GM20431 (cell line): ENCODE data around the gene FARP2.
"Not testable (repeated sequence)": the region's sequence is repeated elsewhere in the genome, so short reads cannot be mapped to it uniquely, and the experiment has no call there.

Source experiments
- in situ Hi-C: fragments of 300-500 bp; cut with MseI, MboI; formaldehyde crosslinking; loops from one replicate; pipeline ENCODE4 v1.15.0; 2020; ENCODE audit warnings: low sequenced_read_pairs; ENCODE audit not compliant: unreplicated experiment

Gene FARP2

GRCh38 chr2:241359481-241360045 lies 3.5 kb downstream of the FARP2 start:
- in situ Hi-C loops, result no loop called here

DNA sequence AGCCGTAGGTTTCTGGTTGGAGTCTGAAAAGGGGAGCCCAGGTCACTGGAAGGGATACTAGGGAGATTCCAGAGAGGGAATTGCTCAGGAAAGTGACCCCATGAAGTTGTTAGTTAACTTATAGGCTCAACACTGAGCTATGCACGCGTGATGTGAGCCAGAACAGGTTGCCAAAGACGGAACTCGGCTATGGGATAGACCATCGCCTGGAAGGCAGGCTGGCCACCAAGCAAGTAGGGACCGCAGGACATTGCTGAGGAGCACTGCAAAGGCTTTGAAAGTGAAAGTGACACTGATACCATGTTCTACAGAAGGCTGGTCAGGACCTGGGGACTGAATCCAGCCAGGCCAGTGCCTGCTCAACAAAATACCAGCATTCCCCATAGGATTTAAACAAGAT lies 7.3 kb downstream of the FARP2 start:
- in situ Hi-C loops, result no loop called here

GRCh38 chr2:241364781-241365180 lies 8.7 kb downstream of the FARP2 start:
- in situ Hi-C loops, result no loop called here

DNA sequence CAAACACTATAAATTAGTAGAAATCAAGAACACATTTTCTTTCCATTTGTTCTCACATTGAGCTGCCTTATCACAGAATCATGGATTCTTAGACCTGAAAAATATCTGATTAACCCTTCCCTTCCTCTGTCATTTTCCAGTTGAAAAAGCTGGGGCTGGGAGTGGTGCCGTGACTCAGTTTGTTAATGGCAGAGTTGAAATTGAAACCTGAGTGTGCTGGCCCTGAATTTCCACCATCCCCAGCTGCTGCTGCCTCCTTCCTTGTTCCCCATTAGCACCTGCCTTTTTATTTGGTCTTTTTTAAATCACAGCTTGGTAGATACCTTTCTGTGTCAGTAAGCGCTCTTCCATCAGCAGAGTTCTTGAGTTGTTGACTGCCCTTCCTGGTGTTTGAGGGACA lies 10.6 kb downstream of the FARP2 start:
- in situ Hi-C loops, result no loop called here

- in situ Hi-C loops, result no loop called here
Measured at GRCh38 chr2:241368643-241369042, 12.6 kb downstream of the FARP2 start.

GRCh38 chr2:241372361-241372992 lies 16.4 kb downstream of the FARP2 start:
- in situ Hi-C loops, result no loop called here

DNA sequence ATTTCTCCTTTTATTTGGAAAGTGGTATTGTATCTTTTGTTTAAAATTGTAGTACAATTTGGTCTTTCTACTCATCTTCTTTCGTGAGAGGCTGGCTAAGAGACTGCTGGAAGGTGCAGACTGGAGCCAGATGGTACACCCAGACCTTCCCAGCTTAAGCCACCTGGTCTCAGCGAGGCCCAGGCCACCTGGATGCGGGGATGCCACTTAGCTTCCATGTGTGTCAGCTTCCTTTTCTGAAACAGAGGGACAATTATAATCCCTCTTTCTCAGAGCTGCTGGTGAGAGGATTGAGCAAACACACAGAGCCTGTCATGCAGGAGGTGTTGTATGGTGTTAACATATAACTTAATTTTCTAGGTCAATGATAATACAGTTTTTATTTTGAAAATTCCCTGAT lies 17.4 kb downstream of the FARP2 start:
- in situ Hi-C loops, result no loop called here

DNA sequence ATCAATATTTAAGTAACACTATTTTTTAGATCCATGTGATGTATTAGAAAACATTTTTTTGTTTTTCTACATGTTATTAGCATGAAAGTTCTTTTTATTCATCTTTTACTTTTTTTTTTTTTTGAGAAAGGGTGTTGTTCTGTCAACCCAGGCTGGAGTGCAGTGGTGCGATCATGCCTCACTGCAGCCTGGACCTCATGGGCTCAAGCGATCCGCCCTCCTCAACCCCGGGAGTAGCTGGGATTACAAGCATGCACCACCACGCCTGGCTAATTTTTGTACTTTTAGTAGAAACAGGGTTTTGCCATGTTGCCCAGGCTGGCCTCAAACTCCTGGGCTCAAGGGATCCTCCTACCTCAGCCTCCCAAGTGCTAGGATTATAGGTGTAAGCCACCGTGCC lies 17.8 kb downstream of the FARP2 start:
- in situ Hi-C loops, result not testable (repeated sequence)

- in situ Hi-C loops, result no loop called here
Measured at GRCh38 chr2:241375300-241375699, 19.2 kb downstream of the FARP2 start.

DNA sequence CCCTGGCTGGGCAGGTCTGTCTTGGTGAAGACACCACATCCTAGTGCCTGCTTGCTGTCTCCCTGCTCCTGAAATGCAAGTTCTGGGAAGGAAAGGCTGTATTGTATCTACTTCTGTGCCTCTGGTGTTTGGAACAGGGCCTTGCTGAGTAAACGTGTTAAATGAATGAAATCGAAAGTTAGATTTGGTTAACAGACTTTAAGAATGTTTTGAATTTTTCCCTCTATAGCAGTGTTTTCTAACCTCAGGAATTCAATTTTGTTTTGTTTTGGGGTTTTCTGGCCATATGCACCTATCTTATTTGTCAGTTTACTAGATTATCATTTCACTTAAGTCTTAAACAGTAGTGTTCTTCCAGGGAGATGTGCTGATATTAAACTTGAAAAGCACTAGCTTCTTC lies 20.7 kb downstream of the FARP2 start:
- in situ Hi-C loops, result no loop called here

DNA sequence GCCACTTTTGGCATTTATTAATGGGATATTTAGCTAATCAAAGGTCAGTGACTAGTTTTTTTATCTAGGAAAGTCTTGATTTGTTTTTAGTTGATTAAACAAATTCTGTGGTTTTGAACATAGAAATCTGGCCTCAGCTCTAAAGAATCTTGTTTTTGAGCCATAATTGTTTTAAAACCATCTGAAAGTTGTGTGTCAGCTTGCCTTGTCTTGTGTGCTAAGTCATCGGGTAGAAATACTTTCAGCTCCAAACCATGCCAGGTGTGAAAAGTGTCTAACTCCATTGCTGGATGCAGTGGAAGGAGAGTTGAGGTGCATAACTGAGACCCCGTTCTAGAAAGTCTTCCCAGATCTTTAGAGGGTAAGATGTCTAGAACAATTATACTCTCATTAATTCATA lies 22.7 kb downstream of the FARP2 start:
- in situ Hi-C loops, result no loop called here

DNA sequence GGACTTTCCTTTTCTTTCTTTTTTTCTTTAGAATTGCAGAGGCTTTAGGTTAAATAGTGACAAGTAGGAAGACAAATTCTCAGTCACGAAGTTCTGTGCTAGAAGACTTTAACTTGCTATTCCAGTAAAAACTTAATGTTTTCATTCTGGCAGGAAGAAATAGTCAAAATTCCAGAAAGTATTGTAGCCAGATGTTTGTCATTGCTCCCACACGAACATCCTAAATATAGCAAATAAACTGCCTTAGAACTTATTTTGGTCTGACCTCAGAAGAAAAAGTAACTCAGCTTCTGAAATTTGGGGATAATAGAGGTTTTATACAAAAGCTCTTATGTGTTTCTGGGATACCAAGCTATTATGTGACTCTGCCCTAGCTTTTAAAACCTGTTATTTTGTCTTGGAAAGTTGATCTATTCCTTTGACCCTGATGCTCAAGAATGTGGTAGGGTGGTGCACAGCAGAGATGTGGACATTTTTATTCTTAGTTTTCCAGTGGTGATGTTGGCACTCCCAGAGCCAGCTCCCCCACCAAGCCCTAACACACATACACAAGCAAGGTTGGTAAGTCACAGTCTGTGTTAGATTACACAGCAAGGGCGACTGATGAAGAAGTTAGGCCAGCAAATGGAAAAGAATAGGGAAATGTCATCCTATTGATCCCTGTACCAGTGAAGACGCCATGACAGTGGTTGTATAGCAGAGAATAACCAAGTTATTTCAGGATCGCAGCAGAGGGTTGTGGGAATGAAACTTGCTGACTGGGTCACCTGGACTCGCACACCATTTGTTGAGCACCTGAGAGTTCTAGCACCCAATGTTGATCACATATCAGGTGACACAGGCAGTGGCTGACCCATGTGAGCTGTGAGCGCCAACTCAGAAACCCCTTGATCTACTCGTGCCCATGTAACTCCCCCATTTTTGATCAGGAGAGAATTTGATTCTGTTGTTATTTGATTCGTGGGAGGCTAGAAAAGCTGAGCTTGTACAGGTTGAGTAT lies 23.7 kb downstream of the FARP2 start:
- in situ Hi-C loops, result no loop called here

GRCh38 chr2:241381872-241382271 lies 25.8 kb downstream of the FARP2 start:
- in situ Hi-C loops, result no loop called here

DNA sequence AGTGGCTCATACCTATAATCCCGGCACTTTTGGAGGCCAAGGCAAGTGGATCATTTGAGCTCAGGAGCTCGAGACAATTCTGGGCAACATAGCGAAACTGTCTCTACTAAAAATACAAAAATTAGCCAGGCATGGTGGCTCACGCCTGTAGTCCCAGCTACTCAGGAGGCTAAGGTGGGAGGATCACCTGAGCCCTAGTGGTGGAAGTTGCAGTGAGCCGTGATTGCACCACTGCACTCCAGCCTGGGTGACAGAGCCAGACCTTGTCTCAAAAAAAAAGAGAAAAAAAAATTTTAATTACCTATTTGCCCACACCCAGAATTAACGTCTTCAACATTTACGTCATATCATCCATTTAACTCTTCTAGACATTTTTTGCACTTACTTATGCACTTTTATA lies 29.4 kb downstream of the FARP2 start:
- in situ Hi-C loops, result not testable (repeated sequence)

GRCh38 chr2:241386519-241386918 lies 30.4 kb downstream of the FARP2 start:
- in situ Hi-C loops, result no loop called here

- in situ Hi-C loops, result no loop called here
Measured at GRCh38 chr2:241389697-241390096, 33.6 kb downstream of the FARP2 start.

DNA sequence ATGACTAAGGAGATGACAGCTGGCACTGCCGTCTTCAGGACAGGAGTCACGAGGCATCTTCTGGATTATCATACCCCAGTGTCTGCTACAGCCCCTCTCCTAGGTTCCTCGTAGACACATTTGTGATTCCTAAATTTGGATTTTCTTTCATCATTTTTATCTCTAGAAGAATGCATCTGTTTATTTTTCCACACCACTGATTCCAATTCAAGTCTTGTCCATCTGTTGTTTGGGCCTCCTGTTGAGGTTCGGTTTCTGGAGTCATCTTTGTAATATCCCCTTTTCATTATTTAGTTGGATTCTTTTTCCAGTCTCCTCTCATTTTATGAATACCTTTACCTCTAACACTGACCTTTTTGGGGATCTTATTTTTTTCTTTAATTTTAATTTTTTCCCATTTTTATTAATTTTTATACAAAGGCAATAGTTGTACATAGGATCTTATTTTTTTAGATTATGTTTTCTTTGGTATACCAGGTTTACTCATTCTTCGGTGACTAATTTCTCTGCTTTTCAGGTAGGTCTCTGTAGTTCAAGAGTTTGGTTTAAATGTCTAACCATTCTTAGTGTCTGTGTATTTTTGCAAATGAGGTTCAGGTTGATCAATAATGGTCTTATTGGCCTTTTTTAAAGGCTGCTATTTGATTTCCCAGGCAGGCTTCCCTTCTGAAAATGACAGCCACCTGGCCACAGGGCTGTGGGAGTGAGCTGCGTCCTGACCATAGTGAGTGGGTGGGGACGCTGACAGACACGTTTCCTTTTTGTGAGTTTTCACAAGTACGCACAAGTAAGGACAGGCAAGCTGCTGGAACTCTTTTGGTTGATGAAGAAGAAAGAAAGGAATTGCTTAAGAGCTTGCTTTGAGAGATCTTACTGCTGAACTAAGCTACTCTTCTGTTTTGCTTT lies 34.5 kb downstream of the FARP2 start:
- in situ Hi-C loops, result no loop called here

DNA sequence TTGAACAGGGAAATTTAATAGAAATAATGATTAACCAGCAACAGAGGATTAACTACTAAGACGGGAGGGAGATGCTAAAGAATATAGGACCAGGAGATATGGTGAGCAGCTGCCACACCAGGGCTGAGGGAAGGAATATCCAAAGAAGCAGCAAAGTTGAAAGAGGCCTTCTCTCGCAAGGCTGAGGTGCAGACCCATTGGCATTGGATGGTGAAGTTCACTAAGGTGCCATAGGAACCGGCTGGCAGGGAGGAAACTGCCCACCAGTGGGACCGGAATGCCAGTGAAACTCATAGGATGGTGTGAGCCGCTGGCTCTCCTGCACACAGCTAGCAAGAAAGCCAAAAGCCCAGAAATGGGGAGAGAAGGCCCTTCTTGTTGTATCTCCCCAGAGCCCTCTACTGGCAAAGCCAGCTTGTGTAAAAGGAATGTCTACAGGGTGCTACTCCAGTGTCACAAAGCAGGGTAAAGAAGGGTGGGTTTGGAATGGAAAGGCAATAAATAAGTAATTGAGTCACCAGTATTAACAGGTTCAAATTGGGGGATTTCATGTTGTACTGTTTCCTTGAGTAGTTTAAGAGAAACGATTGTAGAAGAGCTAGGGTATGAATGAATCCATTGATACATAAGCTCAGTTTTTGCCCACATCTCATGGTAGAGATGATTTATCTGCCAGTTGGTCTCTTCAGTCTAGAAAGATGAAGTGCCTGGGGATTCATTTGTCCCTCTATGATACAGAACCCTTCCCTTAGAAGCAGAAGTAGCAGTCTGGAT lies 36.0 kb downstream of the FARP2 start:
- in situ Hi-C loops, result no loop called here

- in situ Hi-C loops, result not testable (repeated sequence)
Measured at GRCh38 chr2:241392753-241393152, 36.7 kb downstream of the FARP2 start.
